K562 (cell line): Measurements from ENCODE around the gene FPGS. TPM values are rescaled to one million over a fixed set of nuclear protein-coding genes. Genes with fewer than 3 reads are reported as not detected.
A peak's percentile ranks its signal among the peaks of the same experiment; 100 is the strongest.

Source experiments
- CSDE1 ChIP-seq, 2 experiments: fragments of 450-650 bp; IDR thresholded peaks; 2 replicates each; pipeline ENCODE4 v1.6.1; 2016; ENCODE audit warnings: mild to moderate bottlenecking in 1 of 2
- ELF4 ChIP-seq: fragments of 450-650 bp; formaldehyde crosslinking; IDR thresholded peaks from 2 replicates; pipeline ENCODE4 v1.4.0; 2022; ENCODE audit warnings: missing genetic modification characterization
- HDGF ChIP-seq: fragments of 450-650 bp; IDR thresholded peaks from 2 replicates; pipeline ENCODE4 v1.6.1; 2016
- KDM1A ChIP-seq, 2 experiments: fragments of 450-650 bp; IDR thresholded peaks; 2 replicates each; pipeline ENCODE4 v1.6.1; 2016; ENCODE audit warnings: mild to moderate bottlenecking in 2 of 2
- MIER1 ChIP-seq: fragments of 450-650 bp; IDR thresholded peaks from 2 replicates; pipeline ENCODE4 v1.6.1; 2016; ENCODE audit warnings: antibody characterized with exemption, mild to moderate bottlenecking, low read depth
- OTX1 ChIP-seq: fragments of 450-650 bp; formaldehyde crosslinking; IDR thresholded peaks from 2 replicates; pipeline ENCODE4 v1.4.0; 2022; ENCODE audit warnings: mild to moderate bottlenecking
- POLR2G ChIP-seq: fragments of 200-400 bp; formaldehyde crosslinking; IDR thresholded peaks from 2 replicates; pipeline ENCODE4 v1.6.1; 2017; ENCODE audit warnings: low read depth, mild to moderate bottlenecking, antibody characterized with exemption, low read length, moderate library complexity
- PURB ChIP-seq: sonication (generic); formaldehyde crosslinking; IDR thresholded peaks from 2 replicates; pipeline ENCODE4 v1.9.0; 2021; ENCODE audit warnings: low read depth, mild to moderate bottlenecking, missing genetic modification reagents
- RBM17 ChIP-seq: fragments of 200-400 bp; formaldehyde crosslinking; IDR thresholded peaks from 2 replicates; pipeline ENCODE4 v1.6.1; 2017; ENCODE audit warnings: low read depth, mild to moderate bottlenecking, low read length, borderline replicate concordance
- SMARCA5 ChIP-seq: fragments of 450-650 bp; IDR thresholded peaks from 2 replicates; pipeline ENCODE4 v1.6.1; 2016
- polyA plus RNA-seq, 8 experiments: library from polyadenylated mRNA; depleted of rRNA in 4 of 8; stranded (reverse) in 5 of 8; unstranded in 3 of 8; fragments of >200 nt; fragmentation: Nextera tagmentation in 2 of 8; fragmentation: Illumina TruSeq in 1 of 8; extraction: Ambion mirVana in 2 of 8; extraction: Trizol in 1 of 8; gene quantifications; 2 replicates each; pipeline versions ENCODE4 v1.2.1 to v1.2.3, GENCODE V29; 2011 to 2014; ENCODE audit warnings: inconsistent platforms in 1 of 8, missing spikeins in 1 of 8
- total RNA-seq, 7 experiments: library from RNA; depleted of rRNA in 6 of 7; stranded (reverse); fragments of >200 nt in 6 of 7; fragmentation: Illumina TruSeq in 2 of 7; extraction: Trizol in 2 of 7; gene quantifications; 2 replicates each; pipeline versions ENCODE4 v1.2.1 to v1.2.3, GENCODE V29; 2011 to 2021; ENCODE audit warnings: low replicate concordance in 1 of 7
- TF ChIP-seq, protein P1 (sequence below): sonication (generic); formaldehyde crosslinking; IDR thresholded peaks from 2 replicates; pipeline ENCODE4 v1.8.0; 2022; ENCODE audit warnings: missing genetic modification reagents, mild to moderate bottlenecking, borderline replicate concordance
- TF ChIP-seq, protein P2 (sequence below): sonication (generic); formaldehyde crosslinking; IDR thresholded peaks from 2 replicates; pipeline ENCODE4 v1.9.0; 2022; ENCODE audit warnings: mild to moderate bottlenecking, missing genetic modification reagents

FPGS gene
- total and polyA plus RNA-seq, 9 of the 15 experiments (the other 6 are each of a cell fraction or from before 2014, with no cell fraction given), result 0.84 to 86.4 (median 59.2) TPM

DNA sequence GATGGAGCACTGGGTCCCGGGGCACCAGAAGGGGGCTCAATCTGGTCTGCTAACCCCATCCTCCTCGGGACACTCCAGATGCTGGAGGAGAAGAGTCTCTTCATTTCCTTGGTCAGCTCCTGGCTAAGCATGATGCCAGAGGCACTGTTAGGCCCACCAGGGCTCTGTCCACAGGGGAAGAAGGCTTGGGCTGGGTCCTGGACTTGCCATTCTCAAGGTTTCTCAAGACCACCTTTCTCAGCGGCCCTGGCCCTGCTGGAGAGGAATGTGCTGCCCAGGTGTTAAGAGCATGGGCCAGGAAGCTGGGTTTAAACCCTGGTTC lies 32.1 kb upstream of the FPGS start (continued):
- 0 out of 4 replicates have a peak, but pooled peaks of 1 of the 2 experiments have one; percentile 61 for TF ChIP-seq KDM1A (IDR thresholded peaks at IDR 0.05)
- TF ChIP-seq, protein P1, sequence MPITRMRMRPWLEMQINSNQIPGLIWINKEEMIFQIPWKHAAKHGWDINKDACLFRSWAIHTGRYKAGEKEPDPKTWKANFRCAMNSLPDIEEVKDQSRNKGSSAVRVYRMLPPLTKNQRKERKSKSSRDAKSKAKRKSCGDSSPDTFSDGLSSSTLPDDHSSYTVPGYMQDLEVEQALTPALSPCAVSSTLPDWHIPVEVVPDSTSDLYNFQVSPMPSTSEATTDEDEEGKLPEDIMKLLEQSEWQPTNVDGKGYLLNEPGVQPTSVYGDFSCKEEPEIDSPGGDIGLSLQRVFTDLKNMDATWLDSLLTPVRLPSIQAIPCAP (CRISPR knock-in tag), result no peak
- TF ChIP-seq POLR2G, result no peak
- no peak for TF ChIP-seq ELF4
- no peak for TF ChIP-seq PURB (CRISPR knock-in tag)
- no peak for TF ChIP-seq RBM17
- TF ChIP-seq OTX1 (CRISPR knock-in tag), result no peak
- no peak for TF ChIP-seq CSDE1 (IDR thresholded peaks at IDR 0.05)
- TF ChIP-seq SMARCA5, result 0 out of 2 replicates have a peak, but pooled peaks have one; percentile 26
- no peak for TF ChIP-seq MIER1
- TF ChIP-seq, protein P2, sequence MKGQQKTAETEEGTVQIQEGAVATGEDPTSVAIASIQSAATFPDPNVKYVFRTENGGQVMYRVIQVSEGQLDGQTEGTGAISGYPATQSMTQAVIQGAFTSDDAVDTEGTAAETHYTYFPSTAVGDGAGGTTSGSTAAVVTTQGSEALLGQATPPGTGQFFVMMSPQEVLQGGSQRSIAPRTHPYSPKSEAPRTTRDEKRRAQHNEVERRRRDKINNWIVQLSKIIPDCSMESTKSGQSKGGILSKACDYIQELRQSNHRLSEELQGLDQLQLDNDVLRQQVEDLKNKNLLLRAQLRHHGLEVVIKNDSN, result peak; percentile 50; the same call in 1 of the 2 replicates
- TF ChIP-seq HDGF, result no peak
